GM18526 (cell line): ENCODE data around the gene DKKL1.

ENCODE experiments used
- POLR2A ChIP-seq: IDR thresholded peaks from 3 replicates; pipeline ENCODE4 v1.6.1; 2011; ENCODE audit not compliant: insufficient read length; ENCODE audit errors: extremely low read depth

Gene DKKL1

DNA sequence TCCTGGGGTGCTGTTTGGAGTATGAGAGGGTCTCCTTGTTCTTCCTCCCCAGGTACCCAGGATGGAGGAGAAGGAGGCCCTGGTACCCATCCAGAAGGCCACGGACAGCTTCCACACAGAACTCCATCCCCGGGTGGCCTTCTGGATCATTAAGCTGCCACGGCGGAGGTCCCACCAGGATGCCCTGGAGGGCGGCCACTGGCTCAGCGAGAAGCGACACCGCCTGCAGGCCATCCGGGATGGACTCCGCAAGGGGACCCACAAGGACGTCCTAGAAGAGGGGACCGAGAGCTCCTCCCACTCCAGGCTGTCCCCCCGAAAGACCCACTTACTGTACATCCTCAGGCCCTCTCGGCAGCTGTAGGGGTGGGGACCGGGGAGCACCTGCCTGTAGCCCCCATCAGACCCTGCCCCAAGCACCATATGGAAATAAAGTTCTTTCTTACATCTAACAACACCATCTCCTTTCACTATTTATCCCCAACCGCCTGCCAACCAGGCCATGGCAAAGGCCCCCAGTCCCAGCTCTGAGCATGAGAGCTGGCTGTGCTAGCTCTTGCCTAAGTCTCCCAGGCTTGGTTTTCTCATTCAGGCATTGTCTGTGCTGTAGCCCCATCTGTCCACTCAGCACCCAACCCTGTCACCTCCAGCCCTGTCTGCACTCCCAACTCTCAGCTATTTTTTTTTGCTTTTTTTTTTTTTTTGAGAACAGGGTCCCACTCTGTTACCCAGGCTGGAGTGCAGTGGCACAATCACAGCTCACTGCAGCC, 11.2 kb downstream of the DKKL1 start:
- no peak for TF ChIP-seq POLR2A

- TF ChIP-seq POLR2A, result no peak
Observed at GRCh38 chr19:49378512-49378911, 14.8 kb downstream of the DKKL1 start.

GRCh38 chr19:49380391-49380790, 16.7 kb downstream of the DKKL1 start:
- TF ChIP-seq POLR2A, result no peak

DNA sequence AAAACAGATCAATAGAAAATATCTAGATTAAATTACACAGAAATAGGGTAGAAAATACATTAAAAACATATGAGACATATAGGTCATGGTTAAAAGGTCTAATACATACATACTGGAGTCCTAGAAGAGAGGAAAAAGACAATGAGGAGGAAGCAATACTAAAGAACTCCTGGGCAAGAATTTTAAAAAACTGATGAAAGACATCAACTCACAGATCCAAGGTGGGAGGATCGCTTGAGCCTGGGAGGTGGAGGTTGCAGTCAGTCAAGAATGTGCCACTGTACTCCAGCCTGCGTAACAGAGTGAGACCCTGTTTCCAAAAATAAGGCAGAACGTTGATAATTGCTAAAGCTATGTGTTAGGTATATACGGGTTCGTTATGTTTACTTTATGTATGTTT, 19.0 kb downstream of the DKKL1 start:
- no peak for TF ChIP-seq POLR2A

- no peak for TF ChIP-seq POLR2A
Observed at GRCh38 chr19:49383599-49383998, 19.9 kb downstream of the DKKL1 start.

GRCh38 chr19:49387936-49388372, 24.3 kb downstream of the DKKL1 start, which contains the start of gene KASH5:
Gene KASH5 (plus strand): TSS chr19:49388249. CDS start chr19:49390884, 2,635 bp downstream.
- TF ChIP-seq POLR2A, result peak; percentile 39

GRCh38 chr19:49389406-49389805, 25.7 kb downstream of the DKKL1 start:
- no peak for TF ChIP-seq POLR2A

- TF ChIP-seq POLR2A, result no peak
Observed at GRCh38 chr19:49390131-49390928, 26.7 kb downstream of the DKKL1 start.

GRCh38 chr19:49390929-49391359, 27.3 kb downstream of the DKKL1 start:
- TF ChIP-seq POLR2A, result no peak

GRCh38 chr19:49391581-49392399, 28.1 kb downstream of the DKKL1 start:
- TF ChIP-seq POLR2A, result no peak

GRCh38 chr19:49393881-49394280, 30.2 kb downstream of the DKKL1 start:
- TF ChIP-seq POLR2A, result no peak

GRCh38 chr19:49395581-49396407, 32.1 kb downstream of the DKKL1 start:
- no peak for TF ChIP-seq POLR2A

- TF ChIP-seq POLR2A, result no peak
Observed at GRCh38 chr19:49396738-49397505, 33.2 kb downstream of the DKKL1 start.

DNA sequence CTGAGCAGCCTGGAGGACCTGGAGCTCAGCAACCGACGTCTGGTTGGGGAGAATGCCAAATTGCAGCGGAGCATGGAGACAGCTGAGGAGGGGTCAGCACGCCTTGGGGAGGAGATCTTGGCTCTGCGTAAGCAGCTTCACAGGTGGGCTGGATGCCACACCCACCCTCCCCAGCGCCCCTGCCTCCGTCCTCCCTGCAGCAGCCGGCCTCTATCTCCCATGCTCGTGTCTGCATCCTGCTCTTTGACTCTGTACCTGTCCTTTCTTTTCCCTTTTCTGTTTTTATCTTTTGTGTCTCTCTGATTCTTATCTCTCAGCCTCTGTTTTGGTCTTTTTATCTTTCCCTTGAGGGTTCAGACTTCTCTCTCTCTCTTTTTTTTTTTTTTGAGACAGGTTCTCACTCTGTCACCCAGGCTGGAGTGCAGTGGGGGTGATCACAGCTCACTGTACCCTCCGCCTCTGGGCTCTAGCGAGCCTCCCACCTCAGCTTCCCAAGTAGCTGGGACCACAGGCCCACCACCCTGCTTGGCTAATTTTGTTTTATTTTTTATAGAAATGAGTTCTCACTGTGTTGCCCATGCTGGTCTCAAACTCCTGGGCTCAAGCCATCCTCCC, 34.4 kb downstream of the DKKL1 start:
- no peak for TF ChIP-seq POLR2A

DNA sequence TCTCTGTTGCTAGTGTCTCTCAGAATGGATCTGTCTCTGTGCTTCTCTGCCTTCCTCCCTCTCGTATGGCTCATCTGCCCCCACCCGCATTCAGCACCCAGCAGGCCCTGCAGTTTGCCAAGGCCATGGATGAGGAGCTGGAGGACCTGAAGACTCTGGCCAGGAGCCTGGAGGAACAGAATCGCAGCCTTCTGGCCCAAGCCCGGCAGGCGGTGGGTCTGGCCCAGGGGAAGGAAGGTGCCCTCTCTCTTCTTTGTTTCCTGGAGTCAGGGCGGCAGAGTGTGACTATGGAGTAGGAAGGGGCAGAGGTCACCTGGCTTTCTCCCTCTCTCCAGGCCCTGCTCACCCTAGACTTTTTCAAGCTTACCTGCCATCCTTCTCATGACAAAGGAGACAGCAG, 35.3 kb downstream of the DKKL1 start:
- no peak for TF ChIP-seq POLR2A
